ENCODE data around the gene ADAMTSL5. TPM values are rescaled to one million over a fixed set of nuclear protein-coding genes. Genes with fewer than 3 reads are reported as not detected.
A peak's percentile ranks its signal among the peaks of the same experiment; 100 is the strongest.

Gene ADAMTSL5
- total and polyA plus RNA-seq, 2 of the 8 experiments (the other 6 are each of a cell fraction or from before 2014, with no cell fraction given) = 0.82 to 0.99 TPM

- H4K20me1 ChIP-seq (replicated peaks in 1 of 2; ENCODE audit: control insufficient read depth in 1 of 2, insufficient read depth in 2 of 2, low read length in 2 of 2) = no peaks in the 10 kb centered on the region
- 92% methylated on average over 36 of the region's 45 CpGs; no CpG with 5 or more reads in 1 of the 2 experiments for WGBS, 2 experiments (ENCODE audit: extremely low coverage in 1 of 2, insufficient coverage in 1 of 2, insufficient read length in 1 of 2, insufficient replicate concordance in 2 of 2, low coverage in 1 of 2, low lambda C conversion rate in 2 of 2, missing lambda C conversion rate in 1 of 2)
- H3K4me3 ChIP-seq (ENCODE audit: extremely low read depth in 1 of 4, insufficient read depth in 2 of 4, low read depth in 3 of 4, low read length in 4 of 4) = no peak overlapping the region
- POLR2A ChIA-PET (ENCODE audit: partially characterized antibody) = no interaction called here
- H3K79me2 ChIP-seq (ENCODE audit: control insufficient read depth in 1 of 2, insufficient read depth in 2 of 2, low read length in 2 of 2) = no peaks in the 10 kb centered on the region
- no peak overlapping the region for H3K23ac ChIP-seq (ENCODE audit: insufficient read length)
- H2AFZ ChIP-seq (ENCODE audit: low read length) = no peak overlapping the region
- H3K23me2 ChIP-seq (ENCODE audit: low read depth, low read length) = peaks cover 10% of the 10 kb centered on the region; the same call in 1 of the 2 replicates
- no peak overlapping the region for H2BK20ac ChIP-seq (ENCODE audit: low read length)
- H2BK5ac ChIP-seq (ENCODE audit: low read depth, low read length) = no peak overlapping the region
- no peak overlapping the region for H3K4ac ChIP-seq (replicated peaks; ENCODE audit: insufficient read length, low read depth, low read length)
- H2BK120ac ChIP-seq (replicated peaks; ENCODE audit: low read depth, low read length) = no peak overlapping the region
- H3K36me3 ChIP-seq (ENCODE audit: control insufficient read depth in 2 of 4, insufficient read depth in 4 of 4, low read length in 3 of 4) = no peaks in the 10 kb centered on the region
- no peaks in the 10 kb centered on the region for H3K79me1 ChIP-seq (ENCODE audit: low read depth, low read length)
- no peak overlapping the region for H4K8ac ChIP-seq (ENCODE audit: extremely low read depth, insufficient read depth, low read length)
- no peak overlapping the region for H3K27ac ChIP-seq (ENCODE audit: low read depth, low read length)
- no peak overlapping the region for H3K9ac ChIP-seq (replicated peaks in 1 of 4; ENCODE audit: extremely low read depth in 1 of 4, low read depth in 3 of 4, low read length in 3 of 4)
- H2AK5ac ChIP-seq (ENCODE audit: low read depth, low read length) = no peak overlapping the region
- H3K4me1 ChIP-seq (replicated peaks in 1 of 4; ENCODE audit: control insufficient read depth in 3 of 4, insufficient read depth in 4 of 4, low read length in 3 of 4) = peaks cover 0 to 11% (median 7%) of the 10 kb centered on the region in 4 experiments; a peak in 5 of 7 replicates
- no peak overlapping the region for H3K14ac ChIP-seq (ENCODE audit: insufficient read length)
- H3K18ac ChIP-seq (ENCODE audit: extremely low read depth, low read length) = no peak overlapping the region
- H2BK15ac ChIP-seq (ENCODE audit: low read length) = 0 out of 2 replicates have a peak overlapping the region, but pooled peaks have one; percentile 29
- no peaks in the 10 kb centered on the region for H3K9me3 ChIP-seq (ENCODE audit: insufficient read depth in 2 of 2, low read depth in 1 of 2, low read length in 1 of 2)
- no peak for FAIRE-seq
- peaks cover 0 to 19% (median 15%) of the 10 kb centered on the region in 4 experiments; a peak in 5 of 7 replicates for H3K27me3 ChIP-seq (replicated peaks in 1 of 4; ENCODE audit: control insufficient read depth in 3 of 4, extremely low read depth in 1 of 4, insufficient read depth in 3 of 4, low read length in 3 of 4)
- no peak for DNase-seq (ENCODE audit: low read depth in 1 of 2, low spot score in 2 of 2)
- CTCF ChIA-PET (ENCODE audit: partially characterized antibody) = interaction anchor here (0.5 to 1.3 kb wide), 3 partner anchors 45 to 262 kb away, joined by 3 to 4 read pairs (median 3); no protein-coding TSS in a partner anchor
- no peak overlapping the region for H4K91ac ChIP-seq (replicated peaks; ENCODE audit: insufficient read length, low read length)
- H3K56ac ChIP-seq (replicated peaks; ENCODE audit: insufficient read length, low read depth, low read length) = no peak overlapping the region
- no peak overlapping the region for H3K4me2 ChIP-seq (ENCODE audit: insufficient read depth in 1 of 2, low read depth in 2 of 2, low read length in 2 of 2)
- no peak overlapping the region for H2BK12ac ChIP-seq (ENCODE audit: low read depth, low read length)
- no peak overlapping the region for H4K5ac ChIP-seq (ENCODE audit: insufficient read length, low read depth, low read length)
- TF ChIP-seq SP2 (IDR thresholded peaks at IDR 0.05; ENCODE audit: low read length) = no peak
- no peak for TF ChIP-seq RNF2 (IDR thresholded peaks at IDR 0.05; ENCODE audit: borderline replicate concordance, low read depth, low read length, missing control alignments, poor library complexity, severe bottlenecking)
- TF ChIP-seq, protein P1, sequence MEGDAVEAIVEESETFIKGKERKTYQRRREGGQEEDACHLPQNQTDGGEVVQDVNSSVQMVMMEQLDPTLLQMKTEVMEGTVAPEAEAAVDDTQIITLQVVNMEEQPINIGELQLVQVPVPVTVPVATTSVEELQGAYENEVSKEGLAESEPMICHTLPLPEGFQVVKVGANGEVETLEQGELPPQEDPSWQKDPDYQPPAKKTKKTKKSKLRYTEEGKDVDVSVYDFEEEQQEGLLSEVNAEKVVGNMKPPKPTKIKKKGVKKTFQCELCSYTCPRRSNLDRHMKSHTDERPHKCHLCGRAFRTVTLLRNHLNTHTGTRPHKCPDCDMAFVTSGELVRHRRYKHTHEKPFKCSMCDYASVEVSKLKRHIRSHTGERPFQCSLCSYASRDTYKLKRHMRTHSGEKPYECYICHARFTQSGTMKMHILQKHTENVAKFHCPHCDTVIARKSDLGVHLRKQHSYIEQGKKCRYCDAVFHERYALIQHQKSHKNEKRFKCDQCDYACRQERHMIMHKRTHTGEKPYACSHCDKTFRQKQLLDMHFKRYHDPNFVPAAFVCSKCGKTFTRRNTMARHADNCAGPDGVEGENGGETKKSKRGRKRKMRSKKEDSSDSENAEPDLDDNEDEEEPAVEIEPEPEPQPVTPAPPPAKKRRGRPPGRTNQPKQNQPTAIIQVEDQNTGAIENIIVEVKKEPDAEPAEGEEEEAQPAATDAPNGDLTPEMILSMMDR (IDR thresholded peaks at IDR 0.05; ENCODE audit: control extremely low read depth in 1 of 3, insufficient read depth in 1 of 3, low read depth in 1 of 3, low read length in 3 of 3) = no peak
- no peak for TF ChIP-seq TAF1 (IDR thresholded peaks at IDR 0.05; ENCODE audit: low read depth, low read length)
- no peak for TF ChIP-seq POLR2AphosphoS5 (IDR thresholded peaks at IDR 0.05; ENCODE audit: low read depth, low read length)
- TF ChIP-seq TBP (IDR thresholded peaks at IDR 0.05; ENCODE audit: low read depth, low read length) = no peak
- TF ChIP-seq BRCA1 (IDR thresholded peaks at IDR 0.05; ENCODE audit: low read depth, low read length) = no peak
- TF ChIP-seq CBX8 (IDR thresholded peaks at IDR 0.05; ENCODE audit: borderline replicate concordance, low read depth, low read length) = no peak
- TF ChIP-seq SIRT6 (IDR thresholded peaks at IDR 0.05; ENCODE audit: low read length) = no peak
Observed at GRCh38 chr19:1505991-1506881, 6.6 kb downstream of the ADAMTSL5 start.
